ENCODE data around the gene FBXL14.

FBXL14 gene

GRCh38 chr12:1595690-1596347, 1.4 kb upstream of the FBXL14 start:
- DNase-seq, result no peak
- Histone ChIP-seq H3K27ac (ENCODE audit: low read length) (no peak overlapping the region), H3K36me3 (replicated peaks; ENCODE audit: insufficient read depth, low read length) (no peaks in the 10 kb centered on the region), H3K9me3 (replicated peaks; ENCODE audit: insufficient read depth, low read length) (no peaks in the 10 kb centered on the region), H3K79me2 (ENCODE audit: low read length) (peaks cover 88% of the 10 kb centered on the region), H4K20me1 (ENCODE audit: insufficient read depth, low read length) (peaks cover 8% of the 10 kb centered on the region; the same call in 1 of the 2 replicates), H2AFZ (ENCODE audit: low read length) (no peak overlapping the region), H3K27me3 (replicated peaks; ENCODE audit: insufficient read depth, low read length) (no peaks in the 10 kb centered on the region), H3K4me2 (ENCODE audit: low read depth, low read length) (0 out of 2 replicates have a peak overlapping the region, but pooled peaks have one; percentile 82), H3K4me3 (ENCODE audit: low read length) (no peak overlapping the region), H3K9ac (ENCODE audit: low read length) (no peak overlapping the region), H3F3A (ENCODE audit: insufficient read depth, low read length) (peaks cover 28% of the 10 kb centered on the region), H3K4me1 (ENCODE audit: low read length) (peaks cover 22% of the 10 kb centered on the region), H3K9me2 (replicated peaks; ENCODE audit: insufficient read depth, low read length) (no peaks in the 10 kb centered on the region)
- TF ChIP-seq EZH2phosphoT487 (IDR thresholded peaks at IDR 0.05; ENCODE audit: low read length) (no peak), EZH2 (optimal IDR thresholded peaks at IDR 0.05; ENCODE audit: low read depth, low read length) (no peak)
- TF ChIP-seq, protein P1, sequence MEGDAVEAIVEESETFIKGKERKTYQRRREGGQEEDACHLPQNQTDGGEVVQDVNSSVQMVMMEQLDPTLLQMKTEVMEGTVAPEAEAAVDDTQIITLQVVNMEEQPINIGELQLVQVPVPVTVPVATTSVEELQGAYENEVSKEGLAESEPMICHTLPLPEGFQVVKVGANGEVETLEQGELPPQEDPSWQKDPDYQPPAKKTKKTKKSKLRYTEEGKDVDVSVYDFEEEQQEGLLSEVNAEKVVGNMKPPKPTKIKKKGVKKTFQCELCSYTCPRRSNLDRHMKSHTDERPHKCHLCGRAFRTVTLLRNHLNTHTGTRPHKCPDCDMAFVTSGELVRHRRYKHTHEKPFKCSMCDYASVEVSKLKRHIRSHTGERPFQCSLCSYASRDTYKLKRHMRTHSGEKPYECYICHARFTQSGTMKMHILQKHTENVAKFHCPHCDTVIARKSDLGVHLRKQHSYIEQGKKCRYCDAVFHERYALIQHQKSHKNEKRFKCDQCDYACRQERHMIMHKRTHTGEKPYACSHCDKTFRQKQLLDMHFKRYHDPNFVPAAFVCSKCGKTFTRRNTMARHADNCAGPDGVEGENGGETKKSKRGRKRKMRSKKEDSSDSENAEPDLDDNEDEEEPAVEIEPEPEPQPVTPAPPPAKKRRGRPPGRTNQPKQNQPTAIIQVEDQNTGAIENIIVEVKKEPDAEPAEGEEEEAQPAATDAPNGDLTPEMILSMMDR (IDR thresholded peaks at IDR 0.05; ENCODE audit: low read length), result no peak

DNA sequence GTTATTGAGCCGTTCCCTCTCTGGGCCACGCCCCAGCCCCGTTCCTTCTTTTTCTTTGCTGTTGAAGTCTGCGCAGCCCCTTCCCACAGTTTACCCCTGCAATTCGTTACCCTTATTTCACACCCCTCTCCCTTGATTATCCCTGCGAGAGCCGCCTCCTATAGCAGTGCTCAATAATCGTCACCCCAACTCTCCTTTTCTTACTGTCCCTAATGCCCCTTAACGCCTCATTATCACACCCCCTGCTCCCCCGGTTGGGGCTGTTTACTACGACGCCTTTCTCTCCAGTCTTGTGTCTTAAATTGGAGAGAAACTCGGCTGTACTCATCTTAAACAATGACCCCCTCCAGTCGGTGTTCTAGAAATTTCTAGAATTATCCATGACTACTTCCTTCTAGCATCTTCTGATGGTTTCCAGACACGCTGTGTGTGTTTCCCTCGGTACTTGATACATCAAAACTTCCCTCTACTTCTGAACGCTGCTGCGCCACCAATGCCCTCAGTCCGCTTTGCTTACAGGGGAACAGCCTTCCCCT, 713 bp upstream of the FBXL14 start:
- Histone ChIP-seq H3K9ac (ENCODE audit: low read length) (peak overlapping the region; percentile 55; the same call in 1 of the 2 replicates), H3K4me3 (ENCODE audit: low read length) (peak overlapping the region; percentile 61), H3K9me3 (replicated peaks; ENCODE audit: insufficient read depth, low read length) (no peaks in the 10 kb centered on the region), H3K9me2 (replicated peaks; ENCODE audit: insufficient read depth, low read length) (no peaks in the 10 kb centered on the region), H4K20me1 (ENCODE audit: insufficient read depth, low read length) (peaks cover 13% of the 10 kb centered on the region), H3K79me2 (ENCODE audit: low read length) (peaks cover 88% of the 10 kb centered on the region), H3F3A (ENCODE audit: insufficient read depth, low read length) (peaks cover 32% of the 10 kb centered on the region), H3K4me2 (ENCODE audit: low read depth, low read length) (peak overlapping the region; percentile 82), H3K27ac (ENCODE audit: low read length) (peak overlapping the region; percentile 44; the same call in 1 of the 2 replicates), H2AFZ (ENCODE audit: low read length) (no peak overlapping the region), H3K4me1 (ENCODE audit: low read length) (peaks cover 27% of the 10 kb centered on the region), H3K36me3 (replicated peaks; ENCODE audit: insufficient read depth, low read length) (no peaks in the 10 kb centered on the region), H3K27me3 (replicated peaks; ENCODE audit: insufficient read depth, low read length) (no peaks in the 10 kb centered on the region)
- no peak for TF ChIP-seq EZH2 (optimal IDR thresholded peaks at IDR 0.05; ENCODE audit: low read depth, low read length)
- no peak for DNase-seq

- peaks cover 37% of the 10 kb centered on the region for H3F3A ChIP-seq (ENCODE audit: insufficient read depth, low read length)
- TF ChIP-seq EZH2 (optimal IDR thresholded peaks at IDR 0.05; ENCODE audit: low read depth, low read length), result no peak
- TF ChIP-seq, protein P1 (IDR thresholded peaks at IDR 0.05; ENCODE audit: low read length), result no peak
- TF ChIP-seq EZH2phosphoT487 (IDR thresholded peaks at IDR 0.05; ENCODE audit: low read length), result no peak
- peaks cover 30% of the 10 kb centered on the region for H3K4me1 ChIP-seq (ENCODE audit: low read length)
- H3K27me3 ChIP-seq (replicated peaks; ENCODE audit: insufficient read depth, low read length), result no peaks in the 10 kb centered on the region
- H4K20me1 ChIP-seq (ENCODE audit: insufficient read depth, low read length), result peaks cover 20% of the 10 kb centered on the region
- H3K36me3 ChIP-seq (replicated peaks; ENCODE audit: insufficient read depth, low read length), result no peaks in the 10 kb centered on the region
- peak; percentile 76 for DNase-seq
- H3K4me3 ChIP-seq (ENCODE audit: low read length), result peak overlapping the region; percentile 78
- H2AFZ ChIP-seq (ENCODE audit: low read length), result no peak overlapping the region
- H3K4me2 ChIP-seq (ENCODE audit: low read depth, low read length), result peak overlapping the region; percentile 89
- peak overlapping the region; percentile 81 for H3K27ac ChIP-seq (ENCODE audit: low read length)
- H3K79me2 ChIP-seq (ENCODE audit: low read length), result peaks cover 87% of the 10 kb centered on the region
- no peaks in the 10 kb centered on the region for H3K9me2 ChIP-seq (replicated peaks; ENCODE audit: insufficient read depth, low read length)
- no peaks in the 10 kb centered on the region for H3K9me3 ChIP-seq (replicated peaks; ENCODE audit: insufficient read depth, low read length)
- peak overlapping the region; percentile 78 for H3K9ac ChIP-seq (ENCODE audit: low read length)
Measured at GRCh38 chr12:1594006-1594260, 448 bp downstream of the FBXL14 start.
